K562 (cell line): Measurements from ENCODE around the gene GLTP. TPM values are rescaled to one million over a fixed set of nuclear protein-coding genes. Genes with fewer than 3 reads are reported as not detected.

Experiments used
- ATAC-seq: fragments of 200-7000 bp; cut with Tn5 transposase; 3 replicates; pipeline ENCODE4 v1.9.1; 2020; ENCODE audit warnings: moderate library complexity
- BruUV-seq: library from RNA; stranded (reverse); fragments of 400-500 nt; replicated peaks from 2 replicates; lab custom pipeline; 2021; lab: Mats Ljungman, UMichigan
- CTCF ChIA-PET: fragments of 300-600 bp; formaldehyde crosslinking; extraction: SDS; loops from one replicate; lab custom pipeline; 2021; ENCODE audit warnings: low intra/inter-chr PET ratio; lab: Yijun Ruan, JAX
- POLR2A ChIA-PET: fragments of 300-600, 350-650 bp; sonication (Branson Sonifier 250); formaldehyde crosslinking; extraction: SDS; loops from one replicate; lab custom pipeline; 2021; ENCODE audit warnings: antibody characterized with exemption, inconsistent platforms; lab: Yijun Ruan, JAX
- DNase-seq, 4 experiments: peaks; one replicate each; pipeline versions ENCODE4 v3.0.0 to v3.0.0-alpha.2; 2011 to 2018; ENCODE audit warnings: low spot score in 3 of 4, mixed read lengths in 3 of 4; ENCODE audit errors: extremely low read depth in 1 of 4
- FAIRE-seq: peaks from 2 replicates; lab custom pipeline; 2011; peaks lifted over from hg19 to GRCh38; lab: Jason Lieb, UNC
- H2AFZ ChIP-seq: 2 replicates; pipeline ENCODE4 v1.6.0; 2011; ENCODE audit warnings: low read depth, low read length, control low read depth, inconsistent platforms
- H3K27ac ChIP-seq: fragments of 200-600 bp; 3 replicates; pipeline ENCODE4 v1.8.0; 2011; ENCODE audit warnings: low read depth, mild to moderate bottlenecking, control low read depth, inconsistent platforms, low read length, moderate library complexity, mixed read lengths; ENCODE audit errors: extremely low read depth
- H3K27me3 ChIP-seq, 2 experiments: fragments of 300-600 bp in 1 of 2; 2 replicates in 1 of 2; 3 replicates in 1 of 2; pipeline versions ENCODE4 v1.6.0 to v1.8.0; 2011; ENCODE audit warnings: inconsistent platforms in 2 of 2, low read length in 2 of 2, mild to moderate bottlenecking in 1 of 2, mixed read lengths in 1 of 2, moderate library complexity in 1 of 2; ENCODE audit not compliant: control insufficient read depth in 2 of 2, insufficient read depth in 2 of 2
- H3K36me3 ChIP-seq: fragments of 300-600 bp; 3 replicates; pipeline ENCODE4 v1.8.0; 2011; ENCODE audit warnings: mild to moderate bottlenecking, low read length, inconsistent platforms; ENCODE audit not compliant: control insufficient read depth, insufficient read depth
- H3K4me1 ChIP-seq, 2 experiments: fragments of 200-600 bp in 1 of 2; replicated peaks in 1 of 2; 2 replicates in 1 of 2; 3 replicates in 1 of 2; pipeline versions ENCODE4 v1.5.1 to v1.8.0; 2011; ENCODE audit warnings: inconsistent platforms in 2 of 2, low read length in 2 of 2, mild to moderate bottlenecking in 1 of 2, mixed read lengths in 1 of 2, moderate library complexity in 1 of 2; ENCODE audit not compliant: control insufficient read depth in 2 of 2, insufficient read depth in 2 of 2
- H3K4me2 ChIP-seq: 2 replicates; pipeline ENCODE4 v1.6.1; 2011; ENCODE audit warnings: low read length, control low read depth, inconsistent platforms, mixed read lengths; ENCODE audit not compliant: insufficient read depth
- H3K4me3 ChIP-seq: fragments of 200-600 bp; sonication (generic), shearing (Covaris generic); 2 replicates; pipeline ENCODE4 v1.5.1; 2016; ENCODE audit warnings: control low read depth, inconsistent platforms
- H3K79me2 ChIP-seq: fragments of 200-600 bp; 3 replicates; pipeline ENCODE4 v1.8.0; 2011; ENCODE audit warnings: low read length, inconsistent platforms; ENCODE audit not compliant: control insufficient read depth, insufficient read depth
- H3K9ac ChIP-seq, 2 experiments: 2 replicates each; pipeline versions ENCODE4 v1.6.0 to v1.6.1; 2011; ENCODE audit warnings: low read depth in 2 of 2, low read length in 2 of 2, control low read depth in 1 of 2, inconsistent platforms in 1 of 2, mild to moderate bottlenecking in 1 of 2, mixed read lengths in 1 of 2; ENCODE audit not compliant: insufficient read depth in 1 of 2
- H3K9me1 ChIP-seq: one replicate; pipeline ENCODE4 v1.6.0; 2011; ENCODE audit warnings: inconsistent platforms, mild to moderate bottlenecking, low read length, moderate library complexity; ENCODE audit not compliant: control insufficient read depth, insufficient read depth
- H3K9me3 ChIP-seq: replicated peaks from 2 replicates; pipeline ENCODE4 v1.5.1; 2011; ENCODE audit warnings: low read depth, low read length, inconsistent platforms; ENCODE audit not compliant: control insufficient read depth, insufficient read depth
- H4K20me1 ChIP-seq: replicated peaks from 2 replicates; pipeline ENCODE4 v1.6.1; 2011; ENCODE audit warnings: low read length, inconsistent platforms, mixed read lengths; ENCODE audit not compliant: control insufficient read depth, insufficient read depth
- IFI16 ChIP-seq: fragments of 250-450 bp; sonication (Bioruptor Pico); IDR thresholded peaks from 2 replicates; pipeline ENCODE4 v2.1.2; 2022; ENCODE audit warnings: mild to moderate bottlenecking, inconsistent platforms
- KDM1A ChIP-seq, 2 experiments: fragments of 450-650 bp; IDR thresholded peaks; 2 replicates each; pipeline ENCODE4 v1.6.1; 2016; ENCODE audit warnings: mild to moderate bottlenecking in 2 of 2
- MAFF ChIP-seq: IDR thresholded peaks from 2 replicates; pipeline ENCODE4 v1.6.1; 2012; ENCODE audit warnings: low read length, improper control_type of control experiment
- MTA1 ChIP-seq: fragments of 450-650 bp; IDR thresholded peaks from 2 replicates; pipeline ENCODE4 v1.6.1; 2017; ENCODE audit warnings: borderline replicate concordance
- MTF1 ChIP-seq: fragments of 250-450 bp; sonication (Bioruptor Pico); IDR thresholded peaks from 2 replicates; pipeline ENCODE4 v1.9.0; 2021; ENCODE audit warnings: moderate library complexity, mild to moderate bottlenecking, inconsistent platforms, borderline replicate concordance
- NFIX ChIP-seq: fragments of 250-450 bp; sonication (Bioruptor Pico); IDR thresholded peaks from 2 replicates; pipeline ENCODE4 v1.4.0; 2020; ENCODE audit warnings: low read depth, mild to moderate bottlenecking, moderate library complexity
- NFYB ChIP-seq: IDR thresholded peaks from 2 replicates; pipeline ENCODE4 v1.6.1; 2011; ENCODE audit warnings: mild to moderate bottlenecking, moderate library complexity; ENCODE audit not compliant: insufficient read length; ENCODE audit errors: extremely low read depth
- POLR2A ChIP-seq: fragments of 450-650 bp; conservative IDR thresholded peaks from 2 replicates; pipeline ENCODE4 v1.6.1; 2016
- POLR2AphosphoS2 ChIP-seq: IDR thresholded peaks from 2 replicates; pipeline ENCODE4 v1.6.1; 2012; ENCODE audit warnings: low read length, improper control_type of control experiment
- ZBTB12 ChIP-seq: fragments of 250-450 bp; sonication (Bioruptor Pico); IDR thresholded peaks from 2 replicates; pipeline ENCODE4 v1.4.0; 2020
- ZKSCAN1 ChIP-seq: fragments of 150-350 bp; IDR thresholded peaks from 2 replicates; pipeline ENCODE4 v1.6.1; 2016; ENCODE audit warnings: low read depth, low read length
- ZNF511 ChIP-seq: sonication (generic); formaldehyde crosslinking; IDR thresholded peaks from 2 replicates; pipeline ENCODE4 v1.8.0; 2022; ENCODE audit warnings: mild to moderate bottlenecking, missing genetic modification reagents
- ZNF780A ChIP-seq: fragments of 250-450 bp; sonication (Bioruptor Pico); IDR thresholded peaks from 2 replicates; pipeline ENCODE4 v1.5.0; 2021; ENCODE audit warnings: mild to moderate bottlenecking
- whole genome bisulfite sequencing: fragments of 100-300 bp; shearing (Covaris generic); methylation state at CpG from one replicate; pipeline ENCODE4 v1.1.6; 2016; ENCODE audit warnings: low coverage, mixed read lengths; ENCODE audit not compliant: insufficient coverage; ENCODE audit errors: missing lambda C conversion rate; 5-methylcytosine and 5-hydroxymethylcytosine counted together
- in situ Hi-C: fragments of 300-500 bp; cut with MboI; formaldehyde crosslinking; loops from 4 replicates; pipeline ENCODE4 v1.15.0; 2018; ENCODE audit warnings: inconsistent platforms, mixed read lengths
- intact Hi-C: fragments of 100-400 bp; cut with micrococcal nuclease; formaldehyde crosslinking; loops from 2 replicates; pipeline ENCODE4 v1.14.2; 2022
- polyA plus RNA-seq, 8 experiments: library from polyadenylated mRNA; depleted of rRNA in 4 of 8; stranded (reverse) in 5 of 8; unstranded in 3 of 8; fragments of >200 nt; fragmentation: Nextera tagmentation in 2 of 8; fragmentation: Illumina TruSeq in 1 of 8; extraction: Ambion mirVana in 2 of 8; extraction: Trizol in 1 of 8; gene quantifications; 2 replicates each; pipeline versions ENCODE4 v1.2.1 to v1.2.3, GENCODE V29; 2011 to 2014; ENCODE audit warnings: inconsistent platforms in 1 of 8, missing spikeins in 1 of 8
- total RNA-seq, 7 experiments: library from RNA; depleted of rRNA in 6 of 7; stranded (reverse); fragments of >200 nt in 6 of 7; fragmentation: Illumina TruSeq in 2 of 7; extraction: Trizol in 2 of 7; gene quantifications; 2 replicates each; pipeline versions ENCODE4 v1.2.1 to v1.2.3, GENCODE V29; 2011 to 2021; ENCODE audit warnings: low replicate concordance in 1 of 7
- TF ChIP-seq, protein P1 (sequence below): fragments of 250-450 bp; sonication (Bioruptor Pico); IDR thresholded peaks from 2 replicates; pipeline ENCODE4 v1.9.0; 2021; ENCODE audit warnings: mild to moderate bottlenecking

GLTP gene
- total and polyA plus RNA-seq, 9 of the 15 experiments (the other 6 are each of a cell fraction or from before 2014, with no cell fraction given) = 4.4 to 8.3 (median 6.1) TPM

GRCh38 chr12:109832541-109833306, 47.6 kb downstream of the GLTP start:
- no peak for ATAC-seq
- no peaks in the 10 kb centered on the region for H3K9me1 ChIP-seq
- TF ChIP-seq NFYB (no peak), KDM1A (IDR thresholded peaks at IDR 0.05) (0 out of 4 replicates have a peak, but pooled peaks of 1 of the 2 experiments have one; percentile 15)
- TF ChIP-seq, all 486 proteins: peak for 1
- Histone ChIP-seq H3K9ac (peak overlapping the region in 1 of 2 experiments; percentile 20; a peak in 1 of 4 replicates), H3K4me1 (peaks cover 0 to 8% of the 10 kb centered on the region in 2 experiments; a peak in 1 of 5 replicates), H4K20me1 (no peaks in the 10 kb centered on the region), H3K4me2 (no peak overlapping the region), H3K27me3 (peaks cover 20 to 47% of the 10 kb centered on the region in 2 experiments; a peak in 4 of 5 replicates), H3K36me3 (no peaks in the 10 kb centered on the region), H3K27ac (no peak overlapping the region), H3K79me2 (no peaks in the 10 kb centered on the region), H3K9me3 (no peaks in the 10 kb centered on the region), H2AFZ (no peak overlapping the region), H3K4me3 (no peak overlapping the region)
- FAIRE-seq (no peak), DNase-seq (no peak)
- ChIA-PET POLR2A (no interaction called here), CTCF (no interaction called here)
- WGBS = 11% methylated on average over 13 of the region's 31 CpGs
- BruUV-seq = no TSS peak
- intact Hi-C loops = no loop called here
- in situ Hi-C loops = no loop called here

DNA sequence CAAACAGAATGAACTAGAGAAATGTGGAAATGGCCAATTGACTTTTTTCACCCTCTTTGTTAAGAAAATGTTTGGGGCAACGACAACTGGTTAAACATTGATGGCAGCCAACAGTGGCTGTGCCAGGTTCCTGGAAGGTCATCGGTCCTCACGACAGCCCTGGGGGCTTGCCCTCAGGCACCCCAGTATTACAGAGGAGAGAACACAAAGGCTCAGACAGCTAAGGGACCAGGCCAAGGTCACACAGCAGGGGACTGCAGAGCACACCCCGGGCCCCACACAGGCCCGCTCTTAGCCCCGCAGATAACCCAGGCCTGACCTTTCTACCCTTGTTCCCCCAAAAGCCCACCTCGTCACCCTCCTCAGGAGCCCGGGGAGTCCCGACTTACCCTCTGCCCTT, 48.4 kb downstream of the GLTP start:
- in situ Hi-C loops = no loop called here
- H3K27me3 ChIP-seq = peaks cover 23 to 54% of the 10 kb centered on the region in 2 experiments; a peak in 4 of 5 replicates
- ATAC-seq = no peak
- no peak overlapping the region for H2AFZ ChIP-seq
- peaks cover 0 to 8% of the 10 kb centered on the region in 2 experiments; a peak in 1 of 5 replicates for H3K4me1 ChIP-seq
- no peak for FAIRE-seq
- H3K36me3 ChIP-seq = no peaks in the 10 kb centered on the region
- intact Hi-C loops = no loop called here
- DNase-seq = no peak
- no peak overlapping the region for H3K4me2 ChIP-seq
- no peak overlapping the region for H3K9ac ChIP-seq
- 5% methylated on average over 9 of the region's 9 CpGs for WGBS
- H4K20me1 ChIP-seq = no peaks in the 10 kb centered on the region
- H3K79me2 ChIP-seq = no peaks in the 10 kb centered on the region
- no TSS peak for BruUV-seq
- ChIA-PET POLR2A (no interaction called here), CTCF (no interaction called here)
- H3K9me1 ChIP-seq = no peaks in the 10 kb centered on the region
- H3K9me3 ChIP-seq = no peaks in the 10 kb centered on the region
- H3K27ac ChIP-seq = no peak overlapping the region
- H3K4me3 ChIP-seq = no peak overlapping the region
- TF ChIP-seq, protein P1, sequence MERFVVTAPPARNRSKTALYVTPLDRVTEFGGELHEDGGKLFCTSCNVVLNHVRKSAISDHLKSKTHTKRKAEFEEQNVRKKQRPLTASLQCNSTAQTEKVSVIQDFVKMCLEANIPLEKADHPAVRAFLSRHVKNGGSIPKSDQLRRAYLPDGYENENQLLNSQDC (CRISPR knock-in tag) = no peak
- TF ChIP-seq MTF1 (CRISPR knock-in tag) = no peak
- no peak for TF ChIP-seq ZNF780A (CRISPR knock-in tag)
- no peak for TF ChIP-seq POLR2AphosphoS2
- no peak for TF ChIP-seq IFI16 (CRISPR knock-in tag)
- TF ChIP-seq NFIX (CRISPR knock-in tag) = no peak
- TF ChIP-seq ZNF511 (CRISPR knock-in tag) = no peak
- TF ChIP-seq ZKSCAN1 = no peak
- TF ChIP-seq MAFF = no peak
- no peak for TF ChIP-seq ZBTB12 (CRISPR knock-in tag)
- TF ChIP-seq POLR2A = no peak
- no peak for TF ChIP-seq MTA1
